Calu3 (cell line): ENCODE measurements around the gene ANK2. TPM values are rescaled to one million over a fixed set of nuclear protein-coding genes. Genes with fewer than 3 reads are reported as not detected.

Source experiments
- BruUV-seq: library from RNA; stranded (reverse); fragments of 400-500 nt; replicated peaks from 2 replicates; lab custom pipeline; 2021; lab: Mats Ljungman, UMichigan
- CTCF ChIA-PET: fragments of 300-600 bp; sonication (Branson Sonifier 250); formaldehyde crosslinking; loops from one replicate; lab custom pipeline; 2022; ENCODE audit warnings: antibody characterized with exemption; lab: Charles Lee
- DNase-seq: peaks from one replicate; pipeline ENCODE4 v3.0.0; 2022
- H3K27ac Mint-ChIP-seq: one replicate; pipeline ENCODE4 v1.8.0; 2022; ENCODE audit warnings: mixed read lengths; ENCODE audit not compliant: unreplicated experiment
- H3K27me3 Mint-ChIP-seq: one replicate; pipeline ENCODE4 v1.8.0; 2022; ENCODE audit warnings: mixed read lengths; ENCODE audit not compliant: unreplicated experiment
- H3K36me3 Mint-ChIP-seq: one replicate; pipeline ENCODE4 v1.8.0; 2022; ENCODE audit warnings: mild to moderate bottlenecking, moderate library complexity, mixed read lengths; ENCODE audit not compliant: insufficient read depth, unreplicated experiment
- H3K4me1 Mint-ChIP-seq: one replicate; pipeline ENCODE4 v1.8.0; 2022; ENCODE audit warnings: mild to moderate bottlenecking, low read depth, mixed read lengths; ENCODE audit not compliant: unreplicated experiment
- H3K4me3 Mint-ChIP-seq: one replicate; pipeline ENCODE4 v1.8.0; 2022; ENCODE audit warnings: mild to moderate bottlenecking, low read depth, moderate library complexity, mixed read lengths; ENCODE audit not compliant: unreplicated experiment
- H3K9me3 Mint-ChIP-seq: one replicate; pipeline ENCODE4 v1.8.0; 2022; ENCODE audit warnings: low read depth, mixed read lengths; ENCODE audit not compliant: unreplicated experiment
- intact Hi-C: fragments of 100-400 bp; cut with micrococcal nuclease; formaldehyde crosslinking; loops from one replicate; pipeline ENCODE4 v1.10.0; 2022; ENCODE audit not compliant: unreplicated experiment
- total RNA-seq: library from RNA; stranded (reverse); gene quantifications from 2 replicates; pipeline ENCODE4 v1.2.3, GENCODE V29; 2022
- TF ChIP-seq, protein P1 (sequence below): fragments of 200-600 bp; IDR thresholded peaks from one replicate; pipeline ENCODE4 v1.8.0; 2022; ENCODE audit warnings: antibody characterized with exemption; ENCODE audit not compliant: unreplicated experiment

Gene ANK2
- total RNA-seq, 1 experiment from 2014 or later = 4.1 TPM

DNA sequence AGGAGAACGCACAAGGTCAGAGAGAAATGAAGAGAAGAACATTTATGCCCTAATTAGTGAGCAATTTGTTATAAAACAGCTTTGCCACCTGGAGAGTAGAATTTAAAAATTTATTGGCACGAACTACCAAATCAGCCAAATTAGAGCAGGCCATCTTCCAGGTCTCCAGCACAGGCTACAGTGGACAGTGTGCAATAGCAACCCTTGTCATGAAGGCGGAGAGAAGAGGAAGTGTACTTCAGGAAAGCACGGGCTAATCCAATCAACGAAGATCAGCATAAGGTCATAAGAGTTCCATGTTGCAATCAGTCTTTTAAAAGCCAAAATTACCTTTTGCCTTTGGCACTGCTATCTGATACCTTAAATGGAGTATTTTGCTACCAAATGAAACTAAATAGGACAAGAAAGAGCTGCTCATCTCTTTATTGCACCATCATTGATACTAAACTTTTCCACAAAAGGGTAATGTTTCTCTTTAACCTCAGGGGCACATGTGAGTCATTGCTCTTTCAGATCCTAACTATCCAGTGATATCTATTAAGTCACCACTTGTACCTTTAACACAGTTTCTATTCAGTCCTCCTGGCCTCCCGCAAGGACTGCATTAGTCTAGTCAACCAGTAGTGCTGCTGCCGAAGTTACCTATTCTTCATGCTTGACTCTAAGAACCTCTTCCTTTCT lies 19.9 kb downstream of the ANK2 start:
- Mint-ChIP-seq H3K27me3 (peaks cover 13% of the 10 kb centered on the region), H3K4me1 (peaks cover 20% of the 10 kb centered on the region), H3K36me3 (no peaks in the 10 kb centered on the region), H3K27ac (no peak overlapping the region), H3K9me3 (no peaks in the 10 kb centered on the region), H3K4me3 (no peak overlapping the region)
- no TSS peak for BruUV-seq
- intact Hi-C loops = no loop called here
- TF ChIP-seq, protein P1, sequence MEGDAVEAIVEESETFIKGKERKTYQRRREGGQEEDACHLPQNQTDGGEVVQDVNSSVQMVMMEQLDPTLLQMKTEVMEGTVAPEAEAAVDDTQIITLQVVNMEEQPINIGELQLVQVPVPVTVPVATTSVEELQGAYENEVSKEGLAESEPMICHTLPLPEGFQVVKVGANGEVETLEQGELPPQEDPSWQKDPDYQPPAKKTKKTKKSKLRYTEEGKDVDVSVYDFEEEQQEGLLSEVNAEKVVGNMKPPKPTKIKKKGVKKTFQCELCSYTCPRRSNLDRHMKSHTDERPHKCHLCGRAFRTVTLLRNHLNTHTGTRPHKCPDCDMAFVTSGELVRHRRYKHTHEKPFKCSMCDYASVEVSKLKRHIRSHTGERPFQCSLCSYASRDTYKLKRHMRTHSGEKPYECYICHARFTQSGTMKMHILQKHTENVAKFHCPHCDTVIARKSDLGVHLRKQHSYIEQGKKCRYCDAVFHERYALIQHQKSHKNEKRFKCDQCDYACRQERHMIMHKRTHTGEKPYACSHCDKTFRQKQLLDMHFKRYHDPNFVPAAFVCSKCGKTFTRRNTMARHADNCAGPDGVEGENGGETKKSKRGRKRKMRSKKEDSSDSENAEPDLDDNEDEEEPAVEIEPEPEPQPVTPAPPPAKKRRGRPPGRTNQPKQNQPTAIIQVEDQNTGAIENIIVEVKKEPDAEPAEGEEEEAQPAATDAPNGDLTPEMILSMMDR = no peak
- no peak for DNase-seq
- CTCF ChIA-PET = no interaction called here

DNA sequence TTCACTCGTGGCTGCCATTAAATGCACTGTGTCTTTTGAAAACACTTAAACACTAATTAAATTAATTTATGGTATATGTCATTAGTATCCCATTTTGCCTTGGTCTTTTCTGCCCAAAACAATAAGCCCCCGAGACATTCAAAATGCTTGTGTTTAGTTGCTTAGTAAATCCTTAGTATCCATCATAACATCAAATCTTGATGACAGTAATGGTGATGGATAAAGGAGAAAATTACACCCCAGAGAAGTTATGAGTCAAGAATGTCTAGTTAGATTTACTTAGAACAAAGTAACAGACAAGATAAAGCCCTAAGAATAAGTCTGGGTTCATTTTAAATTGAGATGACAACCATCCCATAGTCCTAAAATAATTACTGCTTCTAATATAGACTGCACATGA lies 21.3 kb downstream of the ANK2 start:
- Mint-ChIP-seq H3K9me3 (no peaks in the 10 kb centered on the region), H3K27me3 (peaks cover 13% of the 10 kb centered on the region), H3K36me3 (no peaks in the 10 kb centered on the region), H3K4me3 (no peak overlapping the region), H3K27ac (no peak overlapping the region), H3K4me1 (peaks cover 20% of the 10 kb centered on the region)
- CTCF ChIA-PET = no interaction called here
- TF ChIP-seq, protein P1 = no peak
- intact Hi-C loops = no loop called here
- BruUV-seq = no TSS peak
- DNase-seq = no peak

DNA sequence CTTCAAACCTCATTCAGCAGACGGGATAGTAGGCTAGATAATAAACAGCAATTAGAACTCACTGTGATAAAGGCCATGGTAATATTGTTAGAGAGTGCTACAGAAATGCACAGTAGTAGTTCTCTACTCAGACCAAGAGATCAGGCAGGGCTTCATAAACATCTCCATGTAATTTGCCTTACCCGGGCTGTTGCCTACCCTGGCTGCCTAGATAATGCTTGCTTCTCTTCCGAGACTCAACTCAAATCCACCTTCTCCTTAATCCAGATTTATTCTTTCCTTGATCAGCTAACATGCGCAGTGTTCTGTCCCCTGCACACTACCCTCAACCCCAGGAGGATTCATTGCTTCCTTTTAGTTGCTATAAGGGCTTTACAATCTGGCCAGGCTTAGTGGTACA lies 21.8 kb downstream of the ANK2 start:
- H3K4me1 Mint-ChIP-seq = peaks cover 20% of the 10 kb centered on the region
- TF ChIP-seq, protein P1 = no peak
- no peaks in the 10 kb centered on the region for H3K36me3 Mint-ChIP-seq
- DNase-seq = no peak
- H3K9me3 Mint-ChIP-seq = no peaks in the 10 kb centered on the region
- no TSS peak for BruUV-seq
- H3K4me3 Mint-ChIP-seq = no peak overlapping the region
- CTCF ChIA-PET = no interaction called here
- H3K27ac Mint-ChIP-seq = no peak overlapping the region
- intact Hi-C loops = no loop called here
- H3K27me3 Mint-ChIP-seq = peaks cover 13% of the 10 kb centered on the region

DNA sequence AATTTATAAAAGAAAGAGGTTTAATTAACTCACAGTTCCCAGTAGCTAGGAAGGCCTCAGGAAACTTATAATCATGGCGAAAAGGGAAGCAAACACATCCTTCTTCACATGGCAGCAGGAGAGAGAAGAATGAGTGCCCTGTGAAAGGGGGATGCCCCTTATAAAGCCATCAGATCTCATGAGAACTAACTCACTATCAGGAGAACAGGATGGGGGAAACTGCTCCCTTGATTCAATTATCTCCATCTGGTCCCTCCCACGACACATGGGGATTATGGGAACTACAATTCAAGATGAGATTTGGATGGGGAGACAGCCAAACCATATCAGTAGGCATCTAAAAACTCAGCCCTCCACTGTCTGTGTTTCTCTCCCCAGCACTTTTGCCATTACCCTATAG lies 22.4 kb downstream of the ANK2 start:
- Mint-ChIP-seq H3K27me3 (peaks cover 8% of the 10 kb centered on the region), H3K4me1 (peaks cover 20% of the 10 kb centered on the region), H3K9me3 (no peaks in the 10 kb centered on the region), H3K27ac (no peak overlapping the region), H3K36me3 (no peaks in the 10 kb centered on the region), H3K4me3 (no peak overlapping the region)
- DNase-seq = no peak
- no TSS peak for BruUV-seq
- intact Hi-C loops = no loop called here
- TF ChIP-seq, protein P1 = no peak
- CTCF ChIA-PET = no interaction called here
